ENCODE data around the gene ARHGEF26.

Gene ARHGEF26

DNA sequence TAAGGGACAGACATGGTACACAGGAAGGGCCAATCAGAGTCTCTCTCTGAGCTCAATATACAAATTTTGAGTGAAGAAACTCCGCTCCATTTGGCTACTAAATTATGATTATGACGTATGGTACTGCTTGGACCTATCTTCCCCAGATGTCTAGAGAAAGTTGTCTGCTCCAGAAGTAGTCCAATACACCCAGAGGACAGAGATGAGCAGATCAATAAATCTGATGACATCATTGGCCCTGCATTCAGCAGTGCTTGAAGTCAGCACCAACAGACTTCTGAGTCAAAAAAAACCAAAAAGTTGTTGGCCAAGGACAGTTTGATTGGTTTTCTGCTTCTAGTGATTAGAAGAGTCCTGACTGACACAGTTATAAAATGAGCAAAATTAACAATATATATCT lies 19.9 kb upstream of the ARHGEF26 start:
- DNase-seq (ENCODE audit: low spot score) = no peak
- Histone ChIP-seq H3K4me3 (no peak overlapping the region), H3K27ac (no peak overlapping the region)
- TF ChIP-seq CTCF (IDR thresholded peaks at IDR 0.05) = no peak

DNA sequence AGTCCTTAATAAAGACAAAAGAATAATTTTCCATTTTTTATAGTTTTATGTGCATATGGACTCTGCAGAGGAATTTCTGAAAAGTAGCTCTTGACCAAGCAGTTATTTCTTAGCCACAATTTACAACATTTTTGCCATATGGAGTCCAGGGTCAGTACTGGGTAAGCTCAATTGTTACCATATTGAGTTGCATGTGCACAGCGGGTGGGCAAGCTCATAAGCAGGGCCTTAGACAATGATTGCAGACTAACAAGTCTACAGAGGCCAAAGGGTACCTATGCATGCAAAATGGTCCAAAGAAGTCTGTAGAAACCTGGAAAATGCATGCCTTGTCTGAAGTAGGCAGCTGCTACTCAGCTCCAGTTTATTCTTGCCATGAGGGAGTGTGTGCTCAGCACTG lies 19.0 kb upstream of the ARHGEF26 start:
- no peak overlapping the region for H3K4me3 ChIP-seq
- DNase-seq (ENCODE audit: low spot score) = no peak
- no peak overlapping the region for H3K27ac ChIP-seq
- no peak for TF ChIP-seq CTCF (IDR thresholded peaks at IDR 0.05)

DNA sequence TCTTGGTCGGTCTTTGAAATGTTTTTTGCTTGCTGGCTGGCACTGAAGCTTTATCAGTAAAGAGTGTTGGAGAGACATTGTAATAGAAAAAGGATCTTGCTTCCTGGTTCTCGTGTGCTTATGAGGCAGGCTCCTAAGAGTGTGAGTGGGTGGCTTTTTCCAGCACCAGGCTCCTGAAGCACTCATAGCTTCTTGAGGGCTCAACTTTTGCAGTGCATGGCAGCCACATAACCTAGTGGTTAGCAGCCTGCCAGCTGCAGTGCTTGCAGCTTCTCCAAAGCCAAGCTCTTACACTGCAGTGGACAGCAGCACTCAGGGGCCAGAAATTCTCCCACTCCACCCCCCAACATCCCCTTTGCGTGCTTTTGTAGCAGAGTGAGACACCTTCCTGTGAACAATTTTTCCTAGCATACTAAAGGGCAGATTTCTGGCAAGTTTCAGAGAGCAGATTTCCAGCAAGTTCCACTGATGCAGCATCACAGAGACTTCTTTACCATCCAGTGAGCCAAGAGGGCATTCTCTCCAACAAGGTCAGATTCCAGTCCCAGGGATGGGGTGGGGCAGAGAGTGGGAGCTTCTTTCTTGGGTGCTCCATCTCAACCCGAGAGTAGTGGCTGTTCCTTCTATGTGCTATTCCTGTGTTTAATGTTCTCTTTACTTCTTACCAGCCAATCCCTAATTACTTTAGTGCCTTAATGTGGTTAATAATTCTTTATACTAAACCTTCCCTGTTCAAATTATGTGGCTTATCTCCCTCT lies 15.8 kb upstream of the ARHGEF26 start:
- Histone ChIP-seq H3K4me3 (no peak overlapping the region), H3K27ac (no peak overlapping the region)
- TF ChIP-seq CTCF (IDR thresholded peaks at IDR 0.05) = no peak
- no peak for DNase-seq (ENCODE audit: low spot score)

- no peak for DNase-seq (ENCODE audit: low spot score)
- no peak for TF ChIP-seq CTCF (IDR thresholded peaks at IDR 0.05)
- Histone ChIP-seq H3K4me3 (no peak overlapping the region), H3K27ac (no peak overlapping the region)
Observed at GRCh38 chr3:154111365-154111935, 9.7 kb upstream of the ARHGEF26 start.

GRCh38 chr3:154112146-154112852 lies 8.9 kb upstream of the ARHGEF26 start:
- TF ChIP-seq CTCF (IDR thresholded peaks at IDR 0.05) = no peak
- H3K4me3 ChIP-seq = no peak overlapping the region
- DNase-seq (ENCODE audit: low spot score) = no peak
- H3K27ac ChIP-seq = no peak overlapping the region

GRCh38 chr3:154113609-154114008 lies 7.6 kb upstream of the ARHGEF26 start:
- TF ChIP-seq CTCF (IDR thresholded peaks at IDR 0.05) = no peak

More at GRCh38 chr3:154113609-154114008, 7.6 kb upstream of the ARHGEF26 start:
- Histone ChIP-seq H3K4me3 (no peak overlapping the region), H3K27ac (no peak overlapping the region)
- no peak for DNase-seq (ENCODE audit: low spot score)

All from coronary artery (tissue), 2 donors.